NCI-H2029 (cell line): ENCODE results near the gene YAP1.

Source experiments
- DNase-seq: peaks from one replicate; lab custom pipeline; 2025; lab: John Stamatoyannopoulos, UW

YAP1 gene

DNA sequence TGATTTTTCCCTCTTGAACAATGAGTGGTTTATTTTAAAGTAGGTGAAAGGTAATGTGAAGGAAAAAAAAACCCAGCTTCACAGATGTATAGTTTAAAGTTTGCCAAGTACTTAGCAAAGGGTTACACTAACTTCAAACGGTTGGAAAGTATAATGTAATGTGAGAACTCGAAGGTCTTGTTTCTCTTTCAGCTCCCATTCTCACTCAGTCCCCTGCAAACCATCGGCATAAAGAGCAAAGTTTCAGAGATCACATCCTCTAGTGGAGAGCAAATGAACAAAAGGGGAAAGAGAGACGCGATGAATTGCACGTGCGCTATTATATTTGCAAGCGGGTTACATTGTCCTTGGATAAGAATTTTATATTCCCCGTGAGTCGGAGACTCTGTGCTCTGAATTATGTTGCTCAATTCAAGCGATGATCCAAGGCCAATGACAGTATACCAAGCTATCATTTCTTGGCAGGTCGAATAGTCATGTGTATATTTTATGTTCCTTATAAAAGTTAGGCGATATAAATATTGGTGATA lies 169.5 kb downstream of the YAP1 start:
- no peak for DNase-seq

- DNase-seq, result no peak
Measured at GRCh38 chr11:102280245-102280833, 170.1 kb downstream of the YAP1 start.
